Naive thymus-derived CD8-positive, alpha-beta T cell (primary cell): Measurements from ENCODE around the gene SLC7A14. TPM values are rescaled to one million over a fixed set of nuclear protein-coding genes. Genes with fewer than 3 reads are reported as not detected.

Experiments
- ATAC-seq, 2 donors: fragments of 150-1000 bp; cut with Tn5 transposase in 1 of 2; sonication (Bioruptor Pico), chemical (Tn5 transposase) in 1 of 2; 1 replicate in 1 of 2; 2 replicates in 1 of 2; pipeline ENCODE4 v1.10.0; 2021; ENCODE audit warnings: mild to moderate bottlenecking in 2 of 2, moderate library complexity in 2 of 2
- POLR2A ChIA-PET: fragments of 350-600 bp; sonication (Branson Sonifier 250); formaldehyde crosslinking; loops from one replicate; lab custom pipeline; 2021; ENCODE audit warnings: antibody characterized with exemption; lab: Charles Lee
- DNase-seq, 10 donors: peaks; one replicate each; pipeline versions ENCODE4 v3.0.0 to v3.0.0-alpha.2; 2020 to 2022
- H3K27ac Mint-ChIP-seq, 10 donors: one replicate each; pipeline ENCODE4 v1.8.0; 2020 to 2022; ENCODE audit warnings: mild to moderate bottlenecking in 10 of 10, mixed read lengths in 10 of 10, moderate library complexity in 4 of 10, inconsistent platforms in 1 of 10
- H3K27me3 Mint-ChIP-seq, 5 donors: one replicate each; pipeline ENCODE4 v1.8.0; 2021 to 2022; ENCODE audit warnings: mixed read lengths in 5 of 5
- H3K36me3 Mint-ChIP-seq, 3 donors: one replicate each; pipeline ENCODE4 v1.8.0; 2020 to 2022; ENCODE audit warnings: mixed read lengths in 3 of 3, mild to moderate bottlenecking in 2 of 3, inconsistent platforms in 1 of 3
- H3K4me1 Mint-ChIP-seq, 4 donors: one replicate each; pipeline ENCODE4 v1.8.0; 2021 to 2022; ENCODE audit warnings: mixed read lengths in 4 of 4
- H3K4me3 Mint-ChIP-seq, 10 donors: one replicate each; pipeline ENCODE4 v1.8.0; 2020 to 2022; ENCODE audit warnings: mild to moderate bottlenecking in 10 of 10, mixed read lengths in 10 of 10, moderate library complexity in 6 of 10, inconsistent platforms in 1 of 10
- H3K9me3 Mint-ChIP-seq, 9 donors: one replicate each; pipeline ENCODE4 v1.8.0; 2020 to 2022; ENCODE audit warnings: mixed read lengths in 9 of 9, mild to moderate bottlenecking in 3 of 9, inconsistent platforms in 1 of 9, moderate library complexity in 1 of 9
- polyA plus RNA-seq, 3 donors: library from polyadenylated mRNA; unstranded; fragments of 300-500 nt; fragmentation: Illumina TruSeq; gene quantifications; one replicate each; pipeline ENCODE4 v1.2.3, GENCODE V29; 2021
- total RNA-seq, 8 experiments: library from RNA in 2 of 8; stranded (reverse) in 2 of 8; gene quantifications; one replicate each; pipeline ENCODE4 v1.2.3 and lab custom pipeline; 2021 to 2026

The SLC7A14 gene
- total and polyA plus RNA-seq, 5 experiments from 2014 or later: not detected

- ATAC-seq: no peak
- no peaks in the 10 kb centered on the region for H3K4me1 Mint-ChIP-seq
- H3K27me3 Mint-ChIP-seq: peaks cover 5 to 39% (median 21%) of the 10 kb centered on the region in 5 donors
- H3K36me3 Mint-ChIP-seq: no peaks in the 10 kb centered on the region
- H3K4me3 Mint-ChIP-seq: no peak overlapping the region
- no peak overlapping the region for H3K27ac Mint-ChIP-seq
- POLR2A ChIA-PET: no interaction called here
- no peak for DNase-seq
- H3K9me3 Mint-ChIP-seq: no peaks in the 10 kb centered on the region
Measured at GRCh38 chr3:170467571-170468147, 118.2 kb downstream of the SLC7A14 start.

GRCh38 chr3:170467007-170467406 lies 118.9 kb downstream of the SLC7A14 start:
- H3K4me3 Mint-ChIP-seq: no peak overlapping the region
- H3K4me1 Mint-ChIP-seq: no peaks in the 10 kb centered on the region
- no peak overlapping the region for H3K27ac Mint-ChIP-seq
- ATAC-seq (no peak), DNase-seq (no peak)
- peaks cover 7 to 41% (median 23%) of the 10 kb centered on the region in 5 donors for H3K27me3 Mint-ChIP-seq
- no peaks in the 10 kb centered on the region for H3K9me3 Mint-ChIP-seq
- POLR2A ChIA-PET: no interaction called here
- no peaks in the 10 kb centered on the region for H3K36me3 Mint-ChIP-seq

GRCh38 chr3:170465955-170466354 lies 119.9 kb downstream of the SLC7A14 start:
- DNase-seq: no peak
- H3K4me3 Mint-ChIP-seq: no peak overlapping the region
- POLR2A ChIA-PET: no interaction called here
- H3K4me1 Mint-ChIP-seq: no peaks in the 10 kb centered on the region
- peaks cover 8 to 36% (median 24%) of the 10 kb centered on the region in 5 donors for H3K27me3 Mint-ChIP-seq
- ATAC-seq: no peak
- H3K9me3 Mint-ChIP-seq: no peaks in the 10 kb centered on the region
- H3K27ac Mint-ChIP-seq: no peak overlapping the region
- no peaks in the 10 kb centered on the region for H3K36me3 Mint-ChIP-seq

GRCh38 chr3:170463011-170463410 lies 122.9 kb downstream of the SLC7A14 start:
- H3K27ac Mint-ChIP-seq: no peak overlapping the region

GRCh38 chr3:170458285-170458684 lies 127.6 kb downstream of the SLC7A14 start:
- Mint-ChIP-seq H3K27me3 (peaks cover 8 to 32% (median 20%) of the 10 kb centered on the region in 5 donors), H3K4me1 (peaks cover 0 to 3% (median 0%) of the 10 kb centered on the region in 4 donors), H3K27ac (no peak overlapping the region), H3K36me3 (no peaks in the 10 kb centered on the region), H3K9me3 (no peaks in the 10 kb centered on the region), H3K4me3 (no peak overlapping the region)
- POLR2A ChIA-PET: no interaction called here
- no peak for ATAC-seq
- DNase-seq: no peak

More at GRCh38 chr3:170463011-170463410, 122.9 kb downstream of the SLC7A14 start:
- no peaks in the 10 kb centered on the region for H3K36me3 Mint-ChIP-seq
- peaks cover 4 to 33% (median 15%) of the 10 kb centered on the region in 5 donors for H3K27me3 Mint-ChIP-seq
- no peaks in the 10 kb centered on the region for H3K4me1 Mint-ChIP-seq
- H3K9me3 Mint-ChIP-seq: no peaks in the 10 kb centered on the region
- POLR2A ChIA-PET: no interaction called here
- no peak for DNase-seq
- no peak overlapping the region for H3K4me3 Mint-ChIP-seq
- ATAC-seq: no peak

GRCh38 chr3:170454509-170454908 lies 131.4 kb downstream of the SLC7A14 start:
- POLR2A ChIA-PET: no interaction called here
- Mint-ChIP-seq H3K27me3 (peaks cover 4 to 12% (median 8%) of the 10 kb centered on the region in 5 donors), H3K36me3 (no peaks in the 10 kb centered on the region), H3K9me3 (no peaks in the 10 kb centered on the region), H3K4me1 (peaks cover 0 to 3% (median 0%) of the 10 kb centered on the region in 4 donors), H3K27ac (no peak overlapping the region), H3K4me3 (no peak overlapping the region)
- no peak for DNase-seq
- ATAC-seq: no peak

GRCh38 chr3:170450039-170450438 lies 135.8 kb downstream of the SLC7A14 start:
- Mint-ChIP-seq H3K27me3 (peaks cover 0 to 3% (median 0%) of the 10 kb centered on the region in 5 donors), H3K9me3 (no peaks in the 10 kb centered on the region)

GRCh38 chr3:170448584-170448983 lies 137.3 kb downstream of the SLC7A14 start:
- ATAC-seq (no peak), DNase-seq (no peak)
- POLR2A ChIA-PET: no interaction called here
- peaks cover 0 to 5% (median 0%) of the 10 kb centered on the region in 5 donors for H3K27me3 Mint-ChIP-seq
- H3K4me1 Mint-ChIP-seq: no peaks in the 10 kb centered on the region
- H3K9me3 Mint-ChIP-seq: no peaks in the 10 kb centered on the region
- no peaks in the 10 kb centered on the region for H3K36me3 Mint-ChIP-seq
- H3K27ac Mint-ChIP-seq: no peak overlapping the region
- H3K4me3 Mint-ChIP-seq: no peak overlapping the region

More at GRCh38 chr3:170450039-170450438, 135.8 kb downstream of the SLC7A14 start:
- H3K36me3 Mint-ChIP-seq: no peaks in the 10 kb centered on the region
- H3K4me3 Mint-ChIP-seq: no peak overlapping the region
- POLR2A ChIA-PET: no interaction called here
- H3K27ac Mint-ChIP-seq: no peak overlapping the region
- no peak for ATAC-seq
- DNase-seq: no peak
- no peaks in the 10 kb centered on the region for H3K4me1 Mint-ChIP-seq

- no peaks in the 10 kb centered on the region for H3K4me1 Mint-ChIP-seq
- H3K27ac Mint-ChIP-seq: no peak overlapping the region
- no peaks in the 10 kb centered on the region for H3K9me3 Mint-ChIP-seq
- DNase-seq (no peak), ATAC-seq (no peak)
- H3K4me3 Mint-ChIP-seq: no peak overlapping the region
- H3K27me3 Mint-ChIP-seq: peaks cover 4 to 33% (median 16%) of the 10 kb centered on the region in 5 donors
- POLR2A ChIA-PET: no interaction called here
- no peaks in the 10 kb centered on the region for H3K36me3 Mint-ChIP-seq
Measured at GRCh38 chr3:170443457-170443856, 142.4 kb downstream of the SLC7A14 start.

- H3K9me3 Mint-ChIP-seq: no peaks in the 10 kb centered on the region
- ATAC-seq (no peak), DNase-seq (no peak)
- no peak overlapping the region for H3K27ac Mint-ChIP-seq
- H3K36me3 Mint-ChIP-seq: no peaks in the 10 kb centered on the region
- no peak overlapping the region for H3K4me3 Mint-ChIP-seq
- H3K4me1 Mint-ChIP-seq: no peaks in the 10 kb centered on the region
- POLR2A ChIA-PET: no interaction called here
- H3K27me3 Mint-ChIP-seq: peaks cover 4 to 33% (median 16%) of the 10 kb centered on the region in 5 donors
Measured at GRCh38 chr3:170442947-170443346, 142.9 kb downstream of the SLC7A14 start.

- H3K9me3 Mint-ChIP-seq: no peaks in the 10 kb centered on the region
- no peak overlapping the region for H3K4me3 Mint-ChIP-seq
- H3K27ac Mint-ChIP-seq: no peak overlapping the region
- ATAC-seq (no peak), DNase-seq (no peak)
- H3K27me3 Mint-ChIP-seq: peaks cover 4 to 33% (median 16%) of the 10 kb centered on the region in 5 donors
- no peaks in the 10 kb centered on the region for H3K4me1 Mint-ChIP-seq
- POLR2A ChIA-PET: no interaction called here
- H3K36me3 Mint-ChIP-seq: no peaks in the 10 kb centered on the region
Measured at GRCh38 chr3:170441412-170441811, 144.5 kb downstream of the SLC7A14 start.

GRCh38 chr3:170440344-170440743 lies 145.5 kb downstream of the SLC7A14 start:
- Mint-ChIP-seq H3K9me3 (no peaks in the 10 kb centered on the region), H3K27me3 (peaks cover 4 to 33% (median 16%) of the 10 kb centered on the region in 5 donors), H3K4me3 (no peak overlapping the region), H3K4me1 (no peaks in the 10 kb centered on the region), H3K36me3 (no peaks in the 10 kb centered on the region), H3K27ac (no peak overlapping the region)
- DNase-seq (no peak), ATAC-seq (no peak)
- POLR2A ChIA-PET: no interaction called here

- no peak for ATAC-seq
- H3K27ac Mint-ChIP-seq: no peak overlapping the region
- H3K36me3 Mint-ChIP-seq: no peaks in the 10 kb centered on the region
- H3K4me3 Mint-ChIP-seq: no peak overlapping the region
- H3K27me3 Mint-ChIP-seq: peaks cover 4 to 33% (median 15%) of the 10 kb centered on the region in 5 donors
- H3K4me1 Mint-ChIP-seq: no peaks in the 10 kb centered on the region
- POLR2A ChIA-PET: no interaction called here
- H3K9me3 Mint-ChIP-seq: no peaks in the 10 kb centered on the region
- DNase-seq: no peak
Measured at GRCh38 chr3:170438836-170439235, 147.0 kb downstream of the SLC7A14 start.
